ENCODE results near the gene CPB2. TPM values are rescaled to one million over a fixed set of nuclear protein-coding genes. Genes with fewer than 3 reads are reported as not detected.

CPB2 gene
- total and polyA plus RNA-seq, 9 of the 15 experiments (the other 6 are each of a cell fraction or from before 2014, with no cell fraction given), result 0.03 to 0.16 (median 0.07) TPM; not detected in 6

DNA sequence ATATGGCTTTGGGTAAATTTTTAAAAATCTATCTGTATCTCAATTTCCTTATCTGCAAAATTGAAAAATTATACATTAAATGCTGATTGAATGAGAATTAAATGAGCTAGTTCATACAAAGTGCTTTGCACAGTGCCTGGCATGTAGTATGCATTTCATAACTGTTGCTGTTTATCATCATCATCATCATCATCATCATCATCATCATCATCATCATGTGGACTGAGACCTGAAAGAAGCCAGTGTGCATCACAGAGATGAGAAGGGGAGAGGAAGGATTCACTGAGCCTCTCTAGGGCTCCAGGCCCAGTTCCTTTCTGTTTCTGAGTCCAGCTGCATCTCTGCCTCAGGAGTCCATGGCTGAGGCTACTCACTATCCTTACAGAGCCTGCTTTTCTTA, 45.4 kb downstream of the CPB2 start (continued):
- no peak for TF ChIP-seq NCOA2 (IDR thresholded peaks at IDR 0.05; ENCODE audit: partially characterized antibody in 2 of 2)

DNA sequence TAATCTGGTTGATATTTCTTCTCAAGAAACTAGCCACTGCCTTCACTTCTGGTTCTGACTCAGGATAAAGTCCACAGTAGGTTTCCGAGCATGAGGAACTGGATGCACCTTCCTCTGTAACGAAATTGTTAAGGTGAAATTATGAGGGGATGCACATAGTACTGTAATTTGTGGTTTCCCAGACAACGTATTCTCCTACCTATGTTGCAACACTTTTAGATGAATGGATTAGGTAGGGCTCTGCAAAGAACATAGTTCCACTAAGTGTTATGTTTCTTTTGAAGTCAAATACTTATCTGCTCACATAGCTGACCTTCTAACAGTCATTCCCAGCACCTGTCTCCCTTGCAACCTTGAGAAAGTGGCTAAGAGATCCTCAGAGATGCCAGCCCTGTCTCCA, 46.6 kb downstream of the CPB2 start:
- Histone ChIP-seq H3K4me2 (ENCODE audit: insufficient read depth, low read length) (no peak overlapping the region), H3K27ac (ENCODE audit: extremely low read depth, low read depth, low read length) (no peak overlapping the region), H3K36me3 (ENCODE audit: control insufficient read depth, insufficient read depth, low read length) (no peaks in the 10 kb centered on the region), H3K9me3 (replicated peaks; ENCODE audit: control insufficient read depth, insufficient read depth, low read depth, low read length) (no peaks in the 10 kb centered on the region), H2AFZ (ENCODE audit: low read depth, low read length) (no peak overlapping the region), H4K20me1 (replicated peaks; ENCODE audit: control insufficient read depth, insufficient read depth, low read length) (no peaks in the 10 kb centered on the region), H3K79me2 (ENCODE audit: control insufficient read depth, insufficient read depth, low read length) (0 out of 3 replicates have a peak, but pooled peaks cover 5% of the 10 kb centered on the region), H3K4me3 (no peak overlapping the region), H3K9me1 (ENCODE audit: control insufficient read depth, insufficient read depth, low read length) (no peaks in the 10 kb centered on the region), H3K4me1 (replicated peaks in 1 of 2; ENCODE audit: control insufficient read depth in 2 of 2, insufficient read depth in 2 of 2, low read length in 2 of 2) (peaks cover 0 to 6% of the 10 kb centered on the region in 2 experiments; a peak in 2 of 5 replicates), H3K27me3 (ENCODE audit: control insufficient read depth in 2 of 2, insufficient read depth in 2 of 2, low read length in 2 of 2) (no peaks in the 10 kb centered on the region), H3K9ac (ENCODE audit: insufficient read depth in 1 of 2, low read depth in 2 of 2, low read length in 2 of 2) (no peak overlapping the region)
- WGBS (ENCODE audit: insufficient coverage, low coverage, missing lambda C conversion rate), result 47% methylated on average over 3 of the region's 3 CpGs
- ATAC-seq, result no peak
- in situ Hi-C loops (cut with MboI), result no loop called here
- no TSS peak for BruUV-seq (replicated peaks)
- intact Hi-C loops (cut with micrococcal nuclease), result no loop called here
- CTCF ChIA-PET (ENCODE audit: low intra/inter-chr PET ratio), result no interaction called here
- no peak for DNase-seq (ENCODE audit: extremely low read depth in 1 of 4, low spot score in 3 of 4)
- no peak for FAIRE-seq
- POLR2A ChIA-PET, result no interaction called here
- TF ChIP-seq KDM5B (IDR thresholded peaks at IDR 0.05; ENCODE audit: insufficient replicate concordance, low read depth, low read length) (no peak), C11orf30 (IDR thresholded peaks at IDR 0.05; ENCODE audit: low read depth) (no peak), ZZZ3 (IDR thresholded peaks at IDR 0.05) (no peak), HLTF (IDR thresholded peaks at IDR 0.05) (no peak), ZNF184 (CRISPR knock-in tag; IDR thresholded peaks at IDR 0.05) (no peak)
- TF ChIP-seq, protein P1, sequence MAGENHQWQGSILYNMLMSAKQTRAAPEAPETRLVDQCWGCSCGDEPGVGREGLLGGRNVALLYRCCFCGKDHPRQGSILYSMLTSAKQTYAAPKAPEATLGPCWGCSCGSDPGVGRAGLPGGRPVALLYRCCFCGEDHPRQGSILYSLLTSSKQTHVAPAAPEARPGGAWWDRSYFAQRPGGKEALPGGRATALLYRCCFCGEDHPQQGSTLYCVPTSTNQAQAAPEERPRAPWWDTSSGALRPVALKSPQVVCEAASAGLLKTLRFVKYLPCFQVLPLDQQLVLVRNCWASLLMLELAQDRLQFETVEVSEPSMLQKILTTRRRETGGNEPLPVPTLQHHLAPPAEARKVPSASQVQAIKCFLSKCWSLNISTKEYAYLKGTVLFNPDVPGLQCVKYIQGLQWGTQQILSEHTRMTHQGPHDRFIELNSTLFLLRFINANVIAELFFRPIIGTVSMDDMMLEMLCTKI (IDR thresholded peaks at IDR 0.05; ENCODE audit: partially characterized antibody), result no peak
- TF ChIP-seq, protein P2, sequence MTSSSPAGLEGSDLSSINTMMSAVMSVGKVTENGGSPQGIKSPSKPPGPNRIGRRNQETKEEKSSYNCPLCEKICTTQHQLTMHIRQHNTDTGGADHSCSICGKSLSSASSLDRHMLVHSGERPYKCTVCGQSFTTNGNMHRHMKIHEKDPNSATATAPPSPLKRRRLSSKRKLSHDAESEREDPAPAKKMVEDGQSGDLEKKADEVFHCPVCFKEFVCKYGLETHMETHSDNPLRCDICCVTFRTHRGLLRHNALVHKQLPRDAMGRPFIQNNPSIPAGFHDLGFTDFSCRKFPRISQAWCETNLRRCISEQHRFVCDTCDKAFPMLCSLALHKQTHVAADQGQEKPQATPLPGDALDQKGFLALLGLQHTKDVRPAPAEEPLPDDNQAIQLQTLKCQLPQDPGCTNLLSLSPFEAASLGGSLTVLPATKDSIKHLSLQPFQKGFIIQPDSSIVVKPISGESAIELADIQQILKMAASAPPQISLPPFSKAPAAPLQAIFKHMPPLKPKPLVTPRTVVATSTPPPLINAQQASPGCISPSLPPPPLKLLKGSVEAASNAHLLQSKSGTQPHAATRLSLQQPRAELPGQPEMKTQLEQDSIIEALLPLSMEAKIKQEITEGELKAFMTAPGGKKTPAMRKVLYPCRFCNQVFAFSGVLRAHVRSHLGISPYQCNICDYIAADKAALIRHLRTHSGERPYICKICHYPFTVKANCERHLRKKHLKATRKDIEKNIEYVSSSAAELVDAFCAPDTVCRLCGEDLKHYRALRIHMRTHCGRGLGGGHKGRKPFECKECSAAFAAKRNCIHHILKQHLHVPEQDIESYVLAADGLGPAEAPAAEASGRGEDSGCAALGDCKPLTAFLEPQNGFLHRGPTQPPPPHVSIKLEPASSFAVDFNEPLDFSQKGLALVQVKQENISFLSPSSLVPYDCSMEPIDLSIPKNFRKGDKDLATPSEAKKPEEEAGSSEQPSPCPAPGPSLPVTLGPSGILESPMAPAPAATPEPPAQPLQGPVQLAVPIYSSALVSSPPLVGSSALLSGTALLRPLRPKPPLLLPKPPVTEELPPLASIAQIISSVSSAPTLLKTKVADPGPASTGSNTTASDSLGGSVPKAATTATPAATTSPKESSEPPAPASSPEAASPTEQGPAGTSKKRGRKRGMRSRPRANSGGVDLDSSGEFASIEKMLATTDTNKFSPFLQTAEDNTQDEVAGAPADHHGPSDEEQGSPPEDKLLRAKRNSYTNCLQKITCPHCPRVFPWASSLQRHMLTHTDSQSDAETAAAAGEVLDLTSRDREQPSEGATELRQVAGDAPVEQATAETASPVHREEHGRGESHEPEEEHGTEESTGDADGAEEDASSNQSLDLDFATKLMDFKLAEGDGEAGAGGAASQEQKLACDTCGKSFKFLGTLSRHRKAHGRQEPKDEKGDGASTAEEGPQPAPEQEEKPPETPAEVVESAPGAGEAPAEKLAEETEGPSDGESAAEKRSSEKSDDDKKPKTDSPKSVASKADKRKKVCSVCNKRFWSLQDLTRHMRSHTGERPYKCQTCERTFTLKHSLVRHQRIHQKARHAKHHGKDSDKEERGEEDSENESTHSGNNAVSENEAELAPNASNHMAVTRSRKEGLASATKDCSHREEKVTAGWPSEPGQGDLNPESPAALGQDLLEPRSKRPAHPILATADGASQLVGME (CRISPR knock-in tag; IDR thresholded peaks at IDR 0.05), result no peak
- TF ChIP-seq, protein P3, sequence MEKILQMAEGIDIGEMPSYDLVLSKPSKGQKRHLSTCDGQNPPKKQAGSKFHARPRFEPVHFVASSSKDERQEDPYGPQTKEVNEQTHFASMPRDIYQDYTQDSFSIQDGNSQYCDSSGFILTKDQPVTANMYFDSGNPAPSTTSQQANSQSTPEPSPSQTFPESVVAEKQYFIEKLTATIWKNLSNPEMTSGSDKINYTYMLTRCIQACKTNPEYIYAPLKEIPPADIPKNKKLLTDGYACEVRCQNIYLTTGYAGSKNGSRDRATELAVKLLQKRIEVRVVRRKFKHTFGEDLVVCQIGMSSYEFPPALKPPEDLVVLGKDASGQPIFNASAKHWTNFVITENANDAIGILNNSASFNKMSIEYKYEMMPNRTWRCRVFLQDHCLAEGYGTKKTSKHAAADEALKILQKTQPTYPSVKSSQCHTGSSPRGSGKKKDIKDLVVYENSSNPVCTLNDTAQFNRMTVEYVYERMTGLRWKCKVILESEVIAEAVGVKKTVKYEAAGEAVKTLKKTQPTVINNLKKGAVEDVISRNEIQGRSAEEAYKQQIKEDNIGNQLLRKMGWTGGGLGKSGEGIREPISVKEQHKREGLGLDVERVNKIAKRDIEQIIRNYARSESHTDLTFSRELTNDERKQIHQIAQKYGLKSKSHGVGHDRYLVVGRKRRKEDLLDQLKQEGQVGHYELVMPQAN (IDR thresholded peaks at IDR 0.05; ENCODE audit: borderline replicate concordance), result no peak
- TF ChIP-seq, protein P4, sequence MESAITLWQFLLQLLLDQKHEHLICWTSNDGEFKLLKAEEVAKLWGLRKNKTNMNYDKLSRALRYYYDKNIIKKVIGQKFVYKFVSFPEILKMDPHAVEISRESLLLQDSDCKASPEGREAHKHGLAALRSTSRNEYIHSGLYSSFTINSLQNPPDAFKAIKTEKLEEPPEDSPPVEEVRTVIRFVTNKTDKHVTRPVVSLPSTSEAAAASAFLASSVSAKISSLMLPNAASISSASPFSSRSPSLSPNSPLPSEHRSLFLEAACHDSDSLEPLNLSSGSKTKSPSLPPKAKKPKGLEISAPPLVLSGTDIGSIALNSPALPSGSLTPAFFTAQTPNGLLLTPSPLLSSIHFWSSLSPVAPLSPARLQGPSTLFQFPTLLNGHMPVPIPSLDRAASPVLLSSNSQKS (CRISPR knock-in tag; IDR thresholded peaks at IDR 0.05), result no peak
- TF ChIP-seq, protein P5, sequence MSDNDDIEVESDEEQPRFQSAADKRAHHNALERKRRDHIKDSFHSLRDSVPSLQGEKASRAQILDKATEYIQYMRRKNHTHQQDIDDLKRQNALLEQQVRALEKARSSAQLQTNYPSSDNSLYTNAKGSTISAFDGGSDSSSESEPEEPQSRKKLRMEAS (CRISPR knock-in tag; IDR thresholded peaks at IDR 0.05), result no peak
